Adrenal gland (tissue), 12 donors: Measurements from ENCODE around the gene STAP1. TPM values are rescaled to one million over a fixed set of nuclear protein-coding genes. Genes with fewer than 3 reads are reported as not detected.
"Not testable (repeated sequence)": the region's sequence is repeated elsewhere in the genome, so short reads cannot be mapped to it uniquely, and the experiment has no call there.

Experiments used
- DNase-seq, 7 donors: peaks; one replicate each; pipeline ENCODE4 v3.0.0-alpha.2; 2019 to 2020
- H3K27ac ChIP-seq, 5 donors: fragments of 200-600 bp; sonication (generic) in 4 of 5; 1 replicate in 3 of 5; 2 replicates in 2 of 5; pipeline versions ENCODE4 v1.5.1 to v1.8.0; 2016 to 2020; ENCODE audit warnings: mild to moderate bottlenecking in 1 of 5
- H3K27me3 ChIP-seq: fragments of 200-600 bp; 2 replicates; pipeline ENCODE4 v1.8.0; 2021
- H3K36me3 ChIP-seq, 2 donors: fragments of 200-600 bp; replicated peaks in 1 of 2; 1 replicate in 1 of 2; 2 replicates in 1 of 2; pipeline versions ENCODE4 v1.5.1 to v1.8.0; 2018 to 2022
- H3K4me1 ChIP-seq, 2 donors: fragments of 200-600 bp; replicated peaks in 1 of 2; 1 replicate in 1 of 2; 2 replicates in 1 of 2; pipeline versions ENCODE4 v1.5.1 to v1.8.0; 2018 to 2021
- H3K4me3 ChIP-seq, 4 donors: fragments of 200-600 bp; sonication (generic) in 3 of 4; one replicate each; pipeline ENCODE4 v1.5.1; 2016 to 2018
- H3K9me3 ChIP-seq, 3 donors: fragments of 200-600 bp; sonication (generic) in 1 of 3; replicated peaks in 1 of 3; 1 replicate in 2 of 3; 2 replicates in 1 of 3; pipeline versions ENCODE4 v1.5.1 to v1.8.0; 2016 to 2021
- CTCF ChIP-seq, 6 experiments: fragments of 450-650 bp in 4 of 6; fragments of 200-600 bp in 2 of 6; sonication (generic) in 1 of 6; IDR thresholded peaks; 1 replicate in 5 of 6; 2 replicates in 1 of 6; pipeline versions ENCODE4 v1.5.1 to v1.8.0; 2016 to 2021; ENCODE audit warnings: antibody characterized with exemption in 6 of 6, mild to moderate bottlenecking in 2 of 6, moderate library complexity in 1 of 6
- POLR2A ChIP-seq, 2 donors: fragments of 450-650 bp; IDR thresholded peaks; one replicate each; pipeline ENCODE4 v1.6.1; 2017; ENCODE audit warnings: antibody characterized with exemption in 2 of 2, mild to moderate bottlenecking in 2 of 2, moderate library complexity in 1 of 2
- WGBS, 4 donors: extraction: QIAGEN DNeasy Blood & Tissue Kit in 2 of 4; methylation state at CpG; one replicate each; pipeline versions ENCODE4 v1.1.5 to v1.1.7; 2013 to 2017; 5-methylcytosine and 5-hydroxymethylcytosine counted together
- intact Hi-C, 2 donors: fragments of 100-400 bp; cut with DNase I; formaldehyde crosslinking; loops; one replicate each; pipeline versions ENCODE4 v1.14.1 to v1.15.0; 2022 to 2023
- polyA plus RNA-seq, 3 donors: library from polyadenylated mRNA; stranded (reverse); fragments of 200-250 nt in 2 of 3; fragments of 350-450 nt in 1 of 3; fragmentation: Illumina TruSeq in 1 of 3; extraction: RNeasy Lipid Tissue Mini Kit (QIAGEN cat#74804) in 1 of 3; gene quantifications; one replicate each; pipeline ENCODE4 v1.2.3, GENCODE V29; 2013 to 2014
- total RNA-seq, 9 donors: library from RNA; depleted of rRNA in 4 of 9; stranded (reverse); fragments of >200 nt in 4 of 9; fragments of 120-200 nt in 1 of 9; fragmentation: NEBNext Ultra II Directional in 1 of 9; extraction: Animal tissue kit (Norgen Biotek cat#: 25700) in 1 of 9; gene quantifications; one replicate each; pipeline versions ENCODE4 v1.1.0 to v1.2.4, GENCODE V29; 2013 to 2023
- donor health status: healthy with polysubstance abuse.
- donor health status: Bipolar disorder and iron deficiency.
- donor health status: DM: yes; HTN: yes; CAD: no.
- donor health status: DM: no; HTN: no; CAD: no.
- donor health status: DM: no; HTN: no; CAD: no.
- donor health status: DM: yes; HTN: yes; CAD: no.

STAP1 gene
- total and polyA plus RNA-seq, 12 donors, result 0.10 to 0.13 TPM; not detected in 10

- no peaks in the 10 kb centered on the region for H3K27me3 ChIP-seq
- intact Hi-C loops, result no loop called here
- TF ChIP-seq CTCF (IDR thresholded peaks at IDR 0.05) (no peak), POLR2A (IDR thresholded peaks at IDR 0.05) (no peak)
- H3K27ac ChIP-seq, result no peak overlapping the region
- H3K36me3 ChIP-seq, result no peaks in the 10 kb centered on the region
- no peaks in the 10 kb centered on the region for H3K9me3 ChIP-seq
- no peaks in the 10 kb centered on the region for H3K4me1 ChIP-seq
- H3K4me3 ChIP-seq, result no peak overlapping the region
- DNase-seq, result no peak
- 72 to 86% (median 86%) methylated on average over 3 of the region's 3 CpGs for WGBS, 4 donors
These were observed 74.0 kb downstream of the STAP1 start for GRCh38 chr4:67632492-67632891.

- WGBS, 4 donors, result 92 to 96% (median 94%) methylated on average over 2 of the region's 2 CpGs
These were observed 76.2 kb downstream of the STAP1 start for GRCh38 chr4:67634741-67635140.

GRCh38 chr4:67635331-67635730, 76.8 kb downstream of the STAP1 start:
- Histone ChIP-seq H3K27ac (no peak overlapping the region), H3K4me3 (no peak overlapping the region), H3K9me3 (no peaks in the 10 kb centered on the region), H3K4me1 (no peaks in the 10 kb centered on the region), H3K36me3 (peaks cover 3 to 7% of the 10 kb centered on the region in 2 donors), H3K27me3 (no peaks in the 10 kb centered on the region)
- 90 to 96% (median 94%) methylated on average over 2 of the region's 2 CpGs for WGBS, 4 donors
- TF ChIP-seq CTCF (IDR thresholded peaks at IDR 0.05) (no peak), POLR2A (IDR thresholded peaks at IDR 0.05) (no peak)
- intact Hi-C loops, result no loop called here
- DNase-seq, result no peak

More at GRCh38 chr4:67634741-67635140, 76.2 kb downstream of the STAP1 start:
- Histone ChIP-seq H3K4me3 (no peak overlapping the region), H3K27me3 (no peaks in the 10 kb centered on the region), H3K36me3 (peaks cover 3 to 7% of the 10 kb centered on the region in 2 donors), H3K27ac (no peak overlapping the region), H3K9me3 (no peaks in the 10 kb centered on the region), H3K4me1 (no peaks in the 10 kb centered on the region)
- intact Hi-C loops, result no loop called here
- no peak for TF ChIP-seq CTCF (IDR thresholded peaks at IDR 0.05)
- TF ChIP-seq POLR2A (IDR thresholded peaks at IDR 0.05), result no peak
- no peak for DNase-seq

- H3K9me3 ChIP-seq, H3K27me3 ChIP-seq, DNase-seq, H3K4me3 ChIP-seq, H3K36me3 ChIP-seq, H3K4me1 ChIP-seq, H3K27ac ChIP-seq, intact Hi-C loops: not testable (repeated sequence)
- 95 to 100% (median 97%) methylated on average over 1 to 30 of the region's 30 CpGs for WGBS, 4 donors
These were observed 78.5 kb downstream of the STAP1 start for GRCh38 chr4:67636978-67637377.

DNA sequence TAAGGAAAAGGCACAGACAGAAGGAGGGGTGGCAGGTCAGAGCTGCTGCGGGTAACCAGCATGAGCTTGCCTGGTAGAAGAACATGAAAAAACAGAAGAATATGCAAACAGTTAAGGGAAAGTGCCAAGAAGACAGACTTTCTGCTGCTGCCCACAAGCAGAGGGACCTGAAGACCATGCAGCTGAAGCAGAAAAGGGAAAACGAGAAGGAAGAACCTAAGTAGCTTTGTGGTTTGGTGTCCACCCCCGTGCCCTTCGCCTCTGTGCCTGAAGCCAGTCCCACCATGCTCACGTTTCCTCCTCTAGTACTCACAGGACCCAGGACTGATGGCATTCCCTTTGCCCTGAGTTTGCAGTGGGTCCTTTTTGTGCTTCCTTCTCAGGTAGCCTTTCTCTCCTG, 79.6 kb downstream of the STAP1 start:
- 81 to 95% (median 85%) methylated on average over 5 of the region's 5 CpGs for WGBS, 4 donors
- TF ChIP-seq POLR2A (IDR thresholded peaks at IDR 0.05), result no peak

More for the DNA sequence above, 79.6 kb downstream of the STAP1 start:
- H3K4me3 ChIP-seq, result no peak overlapping the region
- H3K9me3 ChIP-seq, result peaks cover 0 to 6% (median 0%) of the 10 kb centered on the region in 3 donors
- no peak for DNase-seq
- H3K4me1 ChIP-seq, result no peaks in the 10 kb centered on the region
- intact Hi-C loops, result no loop called here
- no peaks in the 10 kb centered on the region for H3K27me3 ChIP-seq
- H3K27ac ChIP-seq, result no peak overlapping the region
- peaks cover 3 to 7% of the 10 kb centered on the region in 2 donors for H3K36me3 ChIP-seq
